AG20443 (cell line): ENCODE results near the gene PDPK1.
"Not testable (repeated sequence)": the region's sequence is repeated elsewhere in the genome, so short reads cannot be mapped to it uniquely, and the experiment has no call there.

Experiments
- DNase-seq: peaks from one replicate; pipeline ENCODE4 v3.0.0; 2012; ENCODE audit warnings: low spot score, mixed read lengths

PDPK1 gene

GRCh38 chr16:2587891-2588565 is 50.2 kb downstream of the PDPK1 start:
- DNase-seq = no peak

DNA sequence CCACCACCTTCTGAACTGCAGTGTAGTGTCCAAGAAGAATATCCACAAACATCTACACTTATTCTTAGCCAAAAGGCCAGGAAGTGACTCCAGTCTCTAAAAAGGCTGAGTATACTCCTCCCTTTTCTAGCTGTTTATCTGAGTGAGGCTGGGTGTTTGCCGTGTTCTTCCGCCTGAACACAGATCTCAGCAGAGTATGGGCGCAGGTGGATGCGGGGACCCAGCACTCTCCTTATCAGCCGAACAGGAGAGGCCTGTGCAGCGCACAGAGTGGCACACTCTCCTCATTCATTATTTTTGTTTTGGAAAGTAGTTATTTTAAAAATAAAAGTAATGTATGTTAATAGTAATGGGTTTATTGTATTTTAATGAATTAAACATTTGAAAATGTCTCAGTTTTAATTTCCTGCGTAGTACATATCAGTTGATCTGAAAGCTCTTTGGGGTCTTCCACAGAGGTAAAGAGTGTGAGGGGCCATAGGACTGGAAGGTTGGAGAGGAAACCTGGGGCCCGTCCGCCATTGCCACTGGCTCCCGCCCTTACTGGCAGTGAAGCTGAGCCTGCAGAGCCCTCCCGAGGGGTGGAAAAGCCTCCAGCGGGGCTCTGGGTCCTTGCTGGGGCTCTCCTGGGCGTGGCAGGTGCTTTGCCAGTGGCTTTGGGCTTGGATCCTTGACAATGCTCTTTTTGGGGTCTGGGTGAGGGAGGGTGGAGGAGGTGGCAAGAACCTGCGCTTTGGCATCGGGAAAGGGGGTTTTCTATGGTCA is 53.8 kb downstream of the PDPK1 start:
- DNase-seq = no peak

DNA sequence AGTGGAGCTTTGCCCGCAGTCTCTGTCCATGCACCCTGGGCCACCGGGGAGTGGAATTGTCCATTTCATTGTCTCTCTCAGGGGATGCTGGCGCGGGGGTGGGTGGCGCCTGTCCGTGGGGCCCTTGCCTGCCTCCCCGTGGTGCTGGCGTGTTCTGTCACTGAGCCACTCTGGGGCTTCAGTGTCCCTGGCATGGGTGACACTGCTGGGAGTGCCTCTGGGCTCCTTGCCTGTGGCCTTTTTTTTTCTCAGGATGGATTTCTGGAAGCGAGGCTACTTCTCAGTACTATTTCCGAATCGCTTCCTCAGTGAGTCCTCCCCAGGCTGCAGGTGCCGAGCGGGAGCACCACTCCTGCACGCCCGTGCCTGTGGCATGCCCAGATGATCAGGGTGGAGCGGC is 55.0 kb downstream of the PDPK1 start:
- no peak for DNase-seq

DNA sequence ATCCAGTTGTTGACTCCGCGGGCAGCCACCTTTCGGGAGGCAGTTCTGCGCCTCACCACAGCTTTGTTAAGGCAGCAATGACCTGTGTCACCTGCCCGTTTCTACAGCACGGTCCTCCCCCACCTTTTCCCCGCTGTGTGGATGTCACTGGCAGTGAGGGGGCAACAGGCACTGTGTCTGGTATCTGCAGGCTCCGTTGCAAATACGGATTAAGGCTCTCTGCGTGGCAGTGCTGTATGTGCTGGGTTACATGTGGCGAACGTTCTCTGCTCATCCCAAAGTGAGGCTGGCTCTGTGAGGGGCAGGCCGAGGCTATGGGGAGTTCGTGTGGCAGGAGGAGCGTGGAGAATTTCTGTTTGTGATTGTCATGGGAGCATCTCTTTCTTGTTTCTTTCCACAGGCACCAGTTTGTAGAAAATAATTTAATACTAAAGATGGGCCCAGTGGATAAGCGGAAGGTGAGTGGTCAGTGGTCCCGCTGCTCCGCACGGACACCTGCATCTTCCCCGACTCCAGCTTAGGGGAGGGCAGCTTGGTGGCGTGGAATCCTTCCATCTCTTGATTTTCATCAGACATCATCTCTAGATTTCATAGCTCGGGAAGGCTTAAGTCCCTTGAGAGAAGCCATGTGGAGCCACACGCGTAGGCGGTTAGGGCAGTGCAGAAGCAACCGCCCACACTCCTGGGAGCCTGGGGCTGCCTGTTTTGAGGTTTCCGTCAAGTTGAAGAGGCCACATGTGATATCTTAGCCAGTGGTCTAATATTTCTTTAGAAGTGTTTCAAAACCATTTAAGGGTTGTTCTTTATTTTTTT is 57.8 kb downstream of the PDPK1 start:
- no peak for DNase-seq

DNA sequence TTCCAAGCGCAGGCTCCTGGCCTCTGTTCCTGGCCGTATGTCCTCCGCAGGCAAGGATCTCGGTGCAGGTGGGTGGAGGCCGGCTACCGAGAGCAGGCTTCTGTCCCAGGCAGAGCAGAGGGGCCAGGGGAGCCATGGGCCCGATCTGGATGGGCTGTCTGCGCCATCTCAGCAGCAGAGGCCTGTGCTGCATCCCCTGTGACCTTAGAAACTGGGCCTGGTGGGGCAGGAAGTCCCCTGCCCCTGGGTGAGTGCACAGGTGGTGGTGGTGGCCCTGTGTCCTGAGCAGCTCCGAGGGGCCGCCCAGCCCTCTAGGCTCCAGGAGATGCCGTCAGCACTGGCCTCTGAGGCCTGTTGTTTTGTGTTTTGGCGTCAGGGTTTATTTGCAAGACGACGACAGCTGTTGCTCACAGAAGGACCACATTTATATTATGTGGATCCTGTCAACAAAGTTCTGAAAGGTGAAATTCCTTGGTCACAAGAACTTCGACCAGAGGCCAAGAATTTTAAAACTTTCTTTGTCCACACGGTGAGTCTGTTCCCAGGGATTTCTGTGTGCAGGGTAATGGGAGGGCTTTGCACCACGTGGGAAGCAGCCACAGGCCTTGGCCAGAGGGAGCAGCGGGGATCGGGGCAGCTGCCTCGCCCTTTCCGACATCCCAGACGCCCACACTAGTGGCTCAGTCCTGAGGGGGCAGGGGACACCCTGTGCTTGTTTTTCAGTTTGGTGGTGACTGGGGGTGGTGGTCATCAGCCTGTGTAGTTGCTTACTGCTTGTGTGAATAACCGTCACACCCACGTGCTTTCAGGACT is 59.1 kb downstream of the PDPK1 start:
- no peak for DNase-seq

GRCh38 chr16:2597560-2597902 is 59.7 kb downstream of the PDPK1 start:
- DNase-seq = no peak

GRCh38 chr16:2598133-2598641 is 60.4 kb downstream of the PDPK1 start:
- DNase-seq = no peak

DNA sequence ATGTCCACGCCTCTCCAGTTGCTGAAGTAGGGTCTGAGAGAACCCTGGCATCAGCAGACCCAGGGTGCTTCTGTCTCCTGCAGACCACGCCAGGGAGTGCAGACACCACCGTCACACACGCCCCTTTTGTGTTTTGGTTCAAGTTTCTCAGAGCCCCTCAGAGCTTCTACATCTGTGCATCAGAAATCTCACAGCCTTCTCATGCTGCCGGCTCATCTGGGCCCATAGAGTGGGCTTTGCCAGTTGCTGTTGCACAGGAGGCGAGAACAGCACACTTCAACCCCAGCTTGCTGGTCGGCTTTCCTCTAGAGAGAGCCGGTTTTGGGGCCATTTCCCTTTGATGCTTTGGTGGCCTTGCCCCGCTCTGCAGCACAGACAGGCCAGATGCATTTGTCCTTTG is 60.9 kb downstream of the PDPK1 start:
- no peak for DNase-seq

DNA sequence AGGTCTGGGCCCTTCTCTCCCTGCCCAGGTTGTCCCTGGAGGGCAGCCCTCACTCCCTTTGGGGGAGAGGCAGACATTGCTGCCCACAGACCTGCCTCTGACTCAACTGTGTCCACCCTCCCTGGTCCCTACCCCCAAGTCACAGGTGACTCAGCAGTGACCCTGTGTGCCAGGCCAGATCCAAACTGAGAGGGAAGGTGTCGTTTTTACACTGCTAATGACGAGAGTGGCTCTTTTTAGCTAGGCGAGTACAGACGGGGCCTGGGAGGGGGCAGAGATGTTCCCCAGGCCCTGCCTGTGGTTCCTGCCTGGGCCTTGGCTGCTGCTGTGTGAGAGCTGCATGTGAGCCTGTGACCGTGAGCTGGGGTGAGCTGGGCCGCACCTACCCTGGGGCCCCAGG is 61.3 kb downstream of the PDPK1 start:
- not testable (repeated sequence) for DNase-seq

DNA sequence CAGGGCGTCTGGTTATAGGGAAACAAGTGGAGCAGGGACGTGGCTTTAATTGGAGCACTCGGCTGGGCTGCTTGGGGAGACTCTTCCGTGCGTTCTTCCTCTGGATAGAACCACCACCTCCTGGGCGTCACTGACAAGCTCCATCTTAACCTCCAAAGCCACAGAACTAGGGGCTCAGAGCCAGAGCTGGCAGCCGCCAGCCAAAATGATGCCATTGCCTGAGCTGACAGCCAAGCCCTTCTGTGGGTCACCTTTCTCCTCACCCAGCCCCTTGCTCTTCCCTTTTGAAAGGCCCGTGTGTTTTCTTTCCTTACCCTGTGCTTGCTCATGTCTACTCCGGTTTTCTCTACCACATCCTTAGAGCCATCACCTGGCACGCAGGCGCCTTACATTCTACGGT is 62.0 kb downstream of the PDPK1 start:
- DNase-seq = not testable (repeated sequence)

GRCh38 chr16:2601301-2602025 is 63.6 kb downstream of the PDPK1 start:
- not testable (repeated sequence) for DNase-seq

- DNase-seq = not testable (repeated sequence)
Observed at GRCh38 chr16:2602175-2602574, 64.4 kb downstream of the PDPK1 start.

- DNase-seq = peak; percentile 100
Observed at GRCh38 chr16:2603165-2604015, 65.6 kb downstream of the PDPK1 start.

- not testable (repeated sequence) for DNase-seq
Observed at GRCh38 chr16:2604016-2604369, 66.2 kb downstream of the PDPK1 start.

GRCh38 chr16:2606820-2607219 is 69.0 kb downstream of the PDPK1 start:
- DNase-seq = not testable (repeated sequence)

GRCh38 chr16:2609345-2609744 is 71.5 kb downstream of the PDPK1 start:
- DNase-seq = not testable (repeated sequence)

GRCh38 chr16:2609827-2610470 is 72.1 kb downstream of the PDPK1 start:
- DNase-seq = no peak

DNA sequence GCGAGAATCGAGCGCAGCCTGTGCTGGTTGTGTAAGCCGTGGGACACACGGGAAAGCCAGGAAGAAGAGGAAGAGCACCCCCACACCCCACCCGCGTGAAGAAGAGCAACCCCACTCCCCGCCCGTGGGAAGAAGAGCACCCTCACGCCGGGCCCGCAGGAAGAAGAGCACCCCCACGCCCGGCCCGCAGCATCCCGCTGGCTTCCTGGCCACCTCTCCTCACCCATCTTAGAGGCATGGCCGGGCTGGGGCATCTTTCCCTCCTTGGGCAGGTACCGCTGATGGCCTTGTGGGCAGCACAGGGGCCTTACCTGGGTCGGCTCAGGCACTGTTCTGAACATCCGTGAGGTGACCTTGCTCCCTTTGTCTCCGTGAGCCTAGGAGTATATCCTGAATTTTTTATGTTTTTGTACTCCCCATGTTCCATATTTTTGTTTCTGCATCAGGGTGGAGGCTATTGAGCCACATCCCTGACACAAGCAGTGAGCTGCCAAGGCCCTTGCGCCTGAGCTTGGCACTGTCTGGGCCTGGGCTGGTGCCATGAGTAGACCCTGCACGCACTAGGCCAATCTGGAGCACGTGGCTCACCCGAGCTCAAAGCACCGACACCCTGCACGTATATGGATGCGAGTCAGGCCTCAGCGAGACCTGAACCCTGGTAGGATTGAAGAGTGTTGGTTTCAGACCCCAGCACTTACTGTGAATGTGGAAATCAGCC is 73.1 kb downstream of the PDPK1 start:
- DNase-seq = no peak

- DNase-seq = no peak
Observed at GRCh38 chr16:2611499-2611862, 73.7 kb downstream of the PDPK1 start.
